HEK293T (cell line): ENCODE results near the gene PSMD5.

Source experiments
- CTCF ChIA-PET: fragments of 350-600 bp; formaldehyde crosslinking; extraction: SDS; loops from one replicate; lab custom pipeline; 2021; ENCODE audit warnings: antibody characterized with exemption, inconsistent platforms; lab: Yijun Ruan, JAX
- POLR2A ChIA-PET: fragments of 350-600 bp; formaldehyde crosslinking; extraction: SDS; loops from one replicate; lab custom pipeline; 2020; ENCODE audit warnings: antibody characterized with exemption, inconsistent platforms; lab: Yijun Ruan, JAX
- DNase-seq: peaks from one replicate; pipeline ENCODE4 v3.0.0; 2012; ENCODE audit warnings: mixed read lengths; ENCODE audit errors: extremely low spot score
- ARNT ChIP-seq: fragments of 450-650 bp; IDR thresholded peaks from 2 replicates; pipeline ENCODE4 v1.6.1; 2017; ENCODE audit warnings: mild to moderate bottlenecking
- BHLHE40 ChIP-seq: fragments of 450-650 bp; IDR thresholded peaks from 2 replicates; pipeline ENCODE4 v1.6.1; 2016; ENCODE audit warnings: mild to moderate bottlenecking, moderate library complexity, borderline replicate concordance
- CTBP1 ChIP-seq: fragments of 450-650 bp; IDR thresholded peaks from 2 replicates; pipeline ENCODE4 v1.6.1; 2016; ENCODE audit warnings: borderline replicate concordance
- ELF4 ChIP-seq: fragments of 450-650 bp; IDR thresholded peaks from 2 replicates; pipeline ENCODE4 v1.6.1; 2017; ENCODE audit warnings: antibody characterized with exemption
- FOXA1 ChIP-seq: fragments of 450-650 bp; IDR thresholded peaks from 2 replicates; pipeline ENCODE4 v1.6.1; 2016; ENCODE audit warnings: mild to moderate bottlenecking
- FOXK2 ChIP-seq: fragments of 450-650 bp; IDR thresholded peaks from 2 replicates; pipeline ENCODE4 v1.6.1; 2016; ENCODE audit warnings: mild to moderate bottlenecking
- FOXM1 ChIP-seq: fragments of 450-650 bp; IDR thresholded peaks from 2 replicates; pipeline ENCODE4 v1.6.1; 2017; ENCODE audit warnings: mild to moderate bottlenecking, borderline replicate concordance
- HDGF ChIP-seq: fragments of 450-650 bp; IDR thresholded peaks from 2 replicates; pipeline ENCODE4 v1.6.1; 2017; ENCODE audit warnings: antibody characterized with exemption, borderline replicate concordance
- L3MBTL2 ChIP-seq: fragments of 450-650 bp; conservative IDR thresholded peaks from 2 replicates; pipeline ENCODE4 v1.6.1; 2016; ENCODE audit warnings: mild to moderate bottlenecking
- LEF1 ChIP-seq: fragments of 450-650 bp; IDR thresholded peaks from 2 replicates; pipeline ENCODE4 v1.6.1; 2017; ENCODE audit warnings: mild to moderate bottlenecking, borderline replicate concordance
- NFRKB ChIP-seq: fragments of 450-650 bp; IDR thresholded peaks from 2 replicates; pipeline ENCODE4 v1.6.1; 2016; ENCODE audit warnings: mild to moderate bottlenecking, moderate library complexity
- PKNOX1 ChIP-seq: fragments of 450-650 bp; IDR thresholded peaks from 2 replicates; pipeline ENCODE4 v1.6.1; 2016
- SP1 ChIP-seq: fragments of 450-650 bp; IDR thresholded peaks from 2 replicates; pipeline ENCODE4 v1.6.1; 2017
- SUZ12 ChIP-seq: fragments of 450-650 bp; IDR thresholded peaks from 2 replicates; pipeline ENCODE4 v1.6.1; 2016; ENCODE audit warnings: mild to moderate bottlenecking
- TARDBP ChIP-seq: fragments of 450-650 bp; IDR thresholded peaks from 2 replicates; pipeline ENCODE4 v1.6.1; 2016
- ZNF384 ChIP-seq: fragments of 450-650 bp; IDR thresholded peaks from 2 replicates; pipeline ENCODE4 v1.6.1; 2016

PSMD5 gene

DNA sequence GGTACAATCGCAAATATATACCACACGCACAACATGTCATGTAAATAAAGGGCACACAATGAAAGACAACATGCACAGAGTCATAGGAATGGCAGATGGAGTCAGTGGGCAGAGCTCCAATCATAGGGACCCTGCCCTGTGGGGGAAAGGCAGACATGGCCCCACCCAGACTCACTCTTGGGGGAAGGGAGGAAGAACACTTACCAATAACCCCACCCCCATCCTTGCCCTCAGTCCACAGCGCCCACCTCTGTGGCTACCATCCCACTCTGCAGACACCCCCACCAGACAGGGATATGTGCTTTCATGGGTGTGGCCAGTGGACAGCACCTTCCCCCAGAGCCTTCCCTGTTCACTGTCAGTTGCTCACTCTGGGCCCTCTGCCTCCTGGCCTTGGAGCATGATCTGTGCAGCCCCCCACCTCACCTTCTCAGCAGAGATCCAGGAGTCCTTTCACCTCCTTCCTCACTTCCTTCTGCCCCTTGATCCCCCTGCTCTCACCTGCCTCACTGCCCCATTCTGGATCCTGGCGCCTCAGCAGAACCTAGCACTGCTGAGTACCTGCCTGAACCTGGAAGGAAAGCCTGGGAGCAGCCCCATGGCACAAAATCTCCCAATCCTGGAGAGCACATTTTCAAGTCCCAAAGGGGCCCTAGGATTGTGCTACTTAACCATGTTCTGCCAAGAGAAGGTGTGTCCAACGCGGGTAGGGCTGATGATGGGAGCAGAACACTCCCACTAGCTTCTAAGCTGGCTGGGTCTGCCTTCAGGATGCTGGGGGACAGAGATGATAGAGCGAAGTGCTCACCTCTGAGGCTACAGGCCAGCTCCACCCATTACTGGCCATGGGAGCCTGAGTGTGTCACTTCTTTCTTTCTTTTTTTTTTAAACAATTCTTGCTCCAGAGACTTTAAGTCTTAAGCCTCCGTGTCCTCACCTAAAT, 35.7 kb upstream of the PSMD5 start:
- POLR2A ChIA-PET = interaction anchor here (1.0 to 1.6 kb wide), 2 partner anchors 39 to 85 kb away, joined by 3 to 4 read pairs; partner anchors contain the start of gene FBXW2
- CTCF ChIA-PET = interaction anchor here (0.7 kb wide), 1 partner anchor 16 kb away, joined by 3 read pairs; no protein-coding TSS in a partner anchor
- no peak for DNase-seq
- TF ChIP-seq CTBP1 = no peak
- TF ChIP-seq ARNT = no peak
- no peak for TF ChIP-seq BHLHE40
- TF ChIP-seq NFRKB = no peak
- no peak for TF ChIP-seq HDGF
- TF ChIP-seq LEF1 = no peak
- no peak for TF ChIP-seq FOXA1
- TF ChIP-seq PKNOX1 = no peak
- TF ChIP-seq ZNF384 = no peak

DNA sequence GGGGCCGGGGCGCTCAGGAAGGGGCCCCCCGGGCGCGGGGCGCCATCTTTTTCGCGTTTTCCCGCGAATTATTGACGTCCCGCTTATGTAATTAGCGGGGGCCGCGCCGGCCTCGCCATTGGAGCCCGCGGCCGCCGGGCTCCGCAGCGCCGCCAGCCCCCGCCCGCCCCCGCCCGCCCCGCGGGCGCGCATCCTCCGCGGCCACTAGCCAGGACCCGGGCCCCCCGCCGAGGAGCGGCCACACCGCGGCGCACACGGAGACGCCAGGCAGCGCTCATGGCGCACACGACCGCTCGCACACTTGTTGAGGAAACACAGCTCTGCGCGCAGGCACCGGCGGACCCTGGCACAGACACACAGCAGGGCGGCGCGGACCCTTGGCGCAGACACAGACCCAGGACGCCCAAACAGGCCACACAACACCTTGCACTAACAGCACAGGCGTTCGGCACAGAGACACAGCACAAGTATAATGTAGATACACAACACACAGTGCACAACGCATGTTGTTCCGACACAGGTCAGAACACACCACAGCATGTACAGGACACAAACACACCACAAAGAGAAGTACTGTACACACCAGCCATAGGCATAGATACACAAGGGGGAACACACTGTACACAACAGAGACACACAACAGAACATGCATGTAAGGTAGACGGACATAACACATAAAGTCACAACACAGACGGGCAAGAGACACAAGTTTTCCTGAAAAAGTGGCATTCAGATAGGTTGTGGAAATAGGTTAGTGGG, 34.7 kb upstream of the PSMD5 start:
- peak; percentile 71 for DNase-seq
- TF ChIP-seq NFRKB = no peak
- no peak; the same call in 1 of the 2 replicates for TF ChIP-seq L3MBTL2
- TF ChIP-seq SUZ12 = no peak
- TF ChIP-seq BHLHE40 = no peak
- TF ChIP-seq CTBP1 = no peak
- no peak for TF ChIP-seq FOXA1
- TF ChIP-seq FOXK2 = no peak
- TF ChIP-seq HDGF = no peak
- TF ChIP-seq TARDBP = no peak
- TF ChIP-seq FOXM1 = no peak
- no peak for TF ChIP-seq ZNF384
- no peak for TF ChIP-seq PKNOX1
- ChIA-PET POLR2A (interaction anchor here (1.0 to 1.6 kb wide), 3 partner anchors 8 to 84 kb away, joined by 3 to 4 read pairs (median 3); partner anchors contain the start of gene FBXW2), CTCF (no interaction called here)

DNA sequence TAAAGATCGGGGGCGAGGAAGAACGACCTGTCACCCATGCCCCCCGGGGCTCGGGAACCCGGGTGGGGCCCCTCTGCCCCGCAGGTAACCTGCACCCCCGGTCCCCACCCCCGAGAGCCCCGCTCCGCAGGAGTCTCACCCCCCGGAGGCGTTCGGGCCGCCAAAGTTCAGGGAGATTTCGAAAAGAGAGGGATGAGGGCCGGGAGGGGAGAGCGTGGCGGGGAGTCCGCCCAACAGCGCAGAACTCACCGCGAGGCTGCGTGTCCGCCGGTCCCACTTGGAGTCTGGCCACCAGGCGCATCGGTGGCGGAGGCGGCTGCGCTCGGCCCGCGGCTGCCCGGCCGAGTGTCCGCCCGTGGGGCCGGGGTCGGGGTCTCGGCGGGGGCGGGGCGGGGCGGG, 34.1 kb upstream of the PSMD5 start, which contains the start of gene PHF19:
Gene PHF19 (minus strand): TSS at position 347 of the 399 bp plus-strand sequence. CDS start 2,447 bp downstream, outside the sequence.
- POLR2A ChIA-PET = interaction anchor here (1.0 to 1.6 kb wide), 2 partner anchors 9 to 41 kb away, joined by 3 read pairs; no protein-coding TSS in a partner anchor
- peak; percentile 16; the same call in 1 of the 2 replicates for TF ChIP-seq L3MBTL2
- no peak for TF ChIP-seq FOXA1
- CTCF ChIA-PET = no interaction called here
- DNase-seq = peak; percentile 57

DNA sequence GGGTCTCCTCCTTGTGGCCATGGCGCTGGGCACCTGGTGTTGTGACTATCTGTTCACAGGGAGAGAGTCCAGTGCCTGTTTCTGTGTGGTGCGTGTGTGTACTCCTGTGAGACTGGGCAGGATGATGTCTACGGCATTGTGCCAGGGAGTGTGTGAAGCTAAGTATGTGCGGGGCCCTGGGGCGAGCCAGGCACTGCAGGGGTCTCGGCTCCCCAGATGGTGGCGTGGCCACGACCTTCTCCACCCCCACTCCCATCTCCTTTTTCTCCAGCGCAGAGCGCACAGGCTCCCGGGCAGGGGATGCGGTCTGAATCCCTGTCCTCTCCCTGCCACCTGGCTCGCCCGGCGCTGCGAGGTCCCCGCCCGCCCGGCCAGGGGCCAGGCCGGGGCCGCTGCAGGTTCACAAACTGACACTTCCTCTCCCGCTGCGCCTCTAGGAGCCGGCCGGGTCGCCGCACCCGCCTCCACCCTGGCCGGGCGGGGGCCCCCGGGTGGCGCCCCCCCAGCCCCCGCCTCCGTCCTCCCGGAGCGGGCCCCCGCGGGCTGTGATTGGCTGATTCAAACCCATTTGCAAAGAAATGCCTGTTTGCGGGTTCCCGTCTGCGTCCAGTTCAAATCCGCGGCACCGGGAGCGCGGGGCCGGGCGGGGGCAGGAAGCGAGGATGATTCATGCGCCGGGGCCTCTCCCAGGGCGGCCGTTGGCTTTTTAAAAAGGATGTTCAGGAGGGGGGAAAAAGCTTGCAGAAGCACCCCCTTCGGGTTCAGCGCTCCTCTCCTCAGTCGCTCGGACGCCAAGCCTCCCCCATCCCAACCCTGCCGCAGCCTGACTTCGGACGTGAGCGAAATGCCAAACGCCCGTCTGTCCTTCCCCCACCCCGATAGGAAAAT, 33.5 kb upstream of the PSMD5 start:
- CTCF ChIA-PET = no interaction called here
- POLR2A ChIA-PET = no interaction called here
- TF ChIP-seq FOXM1 (peak; percentile 91), HDGF (no peak), SUZ12 (no peak), L3MBTL2 (no peak), LEF1 (no peak), FOXK2 (no peak), NFRKB (no peak), FOXA1 (no peak)
- peak; percentile 65 for DNase-seq

DNA sequence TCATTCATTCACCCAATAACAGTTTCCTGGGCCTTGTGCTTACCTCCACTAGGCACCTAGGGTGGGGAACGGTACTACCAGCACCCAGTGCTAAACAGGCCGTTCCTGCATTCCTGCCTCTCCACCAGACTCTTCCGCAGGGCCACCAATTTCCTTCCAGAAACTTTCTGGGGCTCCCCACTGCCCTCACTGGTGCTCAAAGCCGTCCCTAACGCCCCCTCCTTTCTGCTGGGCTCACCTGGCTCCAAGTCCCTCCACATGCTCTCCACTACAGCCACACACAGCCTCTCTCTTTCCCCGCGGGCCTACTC, 32.9 kb upstream of the PSMD5 start:
- ChIA-PET POLR2A (no interaction called here), CTCF (no interaction called here)
- TF ChIP-seq FOXA1 = no peak
- TF ChIP-seq PKNOX1 = no peak
- no peak for TF ChIP-seq SUZ12
- no peak for TF ChIP-seq L3MBTL2
- TF ChIP-seq BHLHE40 = no peak
- TF ChIP-seq ZNF384 = no peak
- TF ChIP-seq TARDBP = no peak
- TF ChIP-seq NFRKB = no peak
- no peak for TF ChIP-seq ARNT
- TF ChIP-seq CTBP1 = no peak
- TF ChIP-seq FOXM1 = no peak
- no peak for TF ChIP-seq ELF4
- no peak for TF ChIP-seq HDGF
- no peak for TF ChIP-seq SP1
- TF ChIP-seq LEF1 = no peak
- TF ChIP-seq FOXK2 = no peak

More for the DNA sequence above, 32.9 kb upstream of the PSMD5 start:
- DNase-seq = no peak
